ENCODE measurements around the gene CXXC5. TPM values are rescaled to one million over a fixed set of nuclear protein-coding genes. Genes with fewer than 3 reads are reported as not detected.

Gene CXXC5
- total RNA-seq, 1 experiment from 2014 or later, result 97.2 TPM

DNA sequence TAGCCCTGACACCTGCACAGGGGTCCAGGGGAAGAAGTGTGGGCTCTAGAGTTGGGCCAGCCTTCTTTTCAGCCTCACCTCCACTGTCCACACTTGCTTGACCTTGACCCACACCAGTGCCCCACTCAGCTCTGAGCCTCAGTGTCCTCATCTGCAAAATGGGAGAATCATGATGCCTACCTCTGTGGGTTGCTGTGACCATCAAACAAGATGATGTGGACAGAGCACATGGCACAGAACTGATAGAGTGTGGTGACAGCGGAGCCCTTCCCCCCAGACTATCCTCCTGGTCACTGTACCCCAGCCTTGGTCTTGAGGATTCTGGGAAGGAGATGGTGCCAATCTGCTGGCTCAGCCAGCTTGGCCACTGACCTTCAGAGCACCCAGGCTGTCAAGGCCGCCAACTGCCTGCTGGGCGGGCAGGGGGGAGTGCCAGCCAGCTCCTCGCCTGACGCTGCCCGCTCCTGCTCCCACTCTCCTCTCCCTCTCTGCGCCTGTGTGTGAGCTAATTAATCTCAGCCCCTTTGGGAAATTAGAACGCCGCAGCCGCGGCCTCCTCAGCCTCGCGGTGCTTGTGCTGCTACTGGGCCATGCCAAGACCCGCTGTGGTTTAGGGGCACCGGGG, 16.7 kb downstream of the CXXC5 start:
- no peak overlapping the region for H3K4me3 Mint-ChIP-seq
- TF ChIP-seq SMAD3 (CRISPR knock-in tag; IDR thresholded peaks at IDR 0.05; ENCODE audit: borderline replicate concordance) (no peak), RORB (CRISPR knock-in tag; IDR thresholded peaks at IDR 0.05) (no peak), CBFB (CRISPR knock-in tag; IDR thresholded peaks at IDR 0.05; ENCODE audit: low read depth) (no peak), ZNF138 (CRISPR knock-in tag; conservative IDR thresholded peaks at IDR 0.05) (no peak)
- TF ChIP-seq, protein P1, sequence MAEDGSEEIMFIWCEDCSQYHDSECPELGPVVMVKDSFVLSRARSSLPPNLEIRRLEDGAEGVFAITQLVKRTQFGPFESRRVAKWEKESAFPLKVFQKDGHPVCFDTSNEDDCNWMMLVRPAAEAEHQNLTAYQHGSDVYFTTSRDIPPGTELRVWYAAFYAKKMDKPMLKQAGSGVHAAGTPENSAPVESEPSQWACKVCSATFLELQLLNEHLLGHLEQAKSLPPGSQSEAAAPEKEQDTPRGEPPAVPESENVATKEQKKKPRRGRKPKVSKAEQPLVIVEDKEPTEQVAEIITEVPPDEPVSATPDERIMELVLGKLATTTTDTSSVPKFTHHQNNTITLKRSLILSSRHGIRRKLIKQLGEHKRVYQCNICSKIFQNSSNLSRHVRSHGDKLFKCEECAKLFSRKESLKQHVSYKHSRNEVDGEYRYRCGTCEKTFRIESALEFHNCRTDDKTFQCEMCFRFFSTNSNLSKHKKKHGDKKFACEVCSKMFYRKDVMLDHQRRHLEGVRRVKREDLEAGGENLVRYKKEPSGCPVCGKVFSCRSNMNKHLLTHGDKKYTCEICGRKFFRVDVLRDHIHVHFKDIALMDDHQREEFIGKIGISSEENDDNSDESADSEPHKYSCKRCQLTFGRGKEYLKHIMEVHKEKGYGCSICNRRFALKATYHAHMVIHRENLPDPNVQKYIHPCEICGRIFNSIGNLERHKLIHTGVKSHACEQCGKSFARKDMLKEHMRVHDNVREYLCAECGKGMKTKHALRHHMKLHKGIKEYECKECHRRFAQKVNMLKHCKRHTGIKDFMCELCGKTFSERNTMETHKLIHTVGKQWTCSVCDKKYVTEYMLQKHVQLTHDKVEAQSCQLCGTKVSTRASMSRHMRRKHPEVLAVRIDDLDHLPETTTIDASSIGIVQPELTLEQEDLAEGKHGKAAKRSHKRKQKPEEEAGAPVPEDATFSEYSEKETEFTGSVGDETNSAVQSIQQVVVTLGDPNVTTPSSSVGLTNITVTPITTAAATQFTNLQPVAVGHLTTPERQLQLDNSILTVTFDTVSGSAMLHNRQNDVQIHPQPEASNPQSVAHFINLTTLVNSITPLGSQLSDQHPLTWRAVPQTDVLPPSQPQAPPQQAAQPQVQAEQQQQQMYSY (CRISPR knock-in tag; IDR thresholded peaks at IDR 0.05), result no peak
- no peaks in the 10 kb centered on the region for H3K9me3 Mint-ChIP-seq
- H3K27ac Mint-ChIP-seq, result no peak overlapping the region; the same call in 1 of the 2 replicates
- peaks cover 70% of the 10 kb centered on the region for H3K4me1 Mint-ChIP-seq
- no peak for DNase-seq (ENCODE audit: low spot score)
- H3K27me3 Mint-ChIP-seq (ENCODE audit: low read depth), result no peaks in the 10 kb centered on the region
- ChIA-PET POLR2A (interaction anchor here (0.6 to 1.5 kb wide), 2 partner anchors 11 to 83 kb away, joined by 3 to 4 read pairs; no protein-coding TSS in a partner anchor), CTCF (interaction anchor here (0.8 to 2.4 kb wide), 5 partner anchors 13 to 304 kb away, joined by 3 to 12 read pairs (median 3); partner anchors contain the start of gene CXXC5)
- ATAC-seq, result no peak
- no peaks in the 10 kb centered on the region for H3K36me3 Mint-ChIP-seq

DNA sequence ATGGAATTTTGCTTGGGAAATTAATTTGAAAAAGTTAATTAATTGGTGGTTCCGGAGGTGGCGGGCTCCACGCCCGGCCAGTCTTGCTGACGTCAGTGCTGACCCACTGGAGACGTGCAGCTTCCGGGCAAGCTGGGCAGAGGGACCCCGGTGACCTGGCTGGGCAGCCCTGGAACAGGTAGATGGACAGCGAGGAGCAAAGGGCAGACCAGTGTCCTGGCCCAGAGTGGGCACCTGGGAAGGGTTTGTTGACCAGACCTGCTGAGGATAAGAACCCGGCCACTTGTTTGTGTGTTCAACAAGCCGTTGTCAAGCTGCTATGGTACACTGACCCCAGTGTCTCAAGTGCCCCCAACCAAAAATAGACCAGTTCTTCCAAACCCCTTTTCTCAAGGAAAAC, 17.5 kb downstream of the CXXC5 start:
- H3K4me3 Mint-ChIP-seq, result no peak overlapping the region
- H3K4me1 Mint-ChIP-seq, result peaks cover 71% of the 10 kb centered on the region
- peak overlapping the region; percentile 41; the same call in 1 of the 2 replicates for H3K27ac Mint-ChIP-seq
- no peak for DNase-seq (ENCODE audit: low spot score)
- no peak for ATAC-seq
- H3K36me3 Mint-ChIP-seq, result no peaks in the 10 kb centered on the region; the same call in 1 of the 2 replicates
- ChIA-PET POLR2A (interaction anchor here (1.5 kb wide), 1 partner anchor 12 kb away, joined by 4 read pairs; no protein-coding TSS in a partner anchor), CTCF (interaction anchor here (0.9 to 2.9 kb wide), 3 partner anchors 12 to 32 kb away, joined by 3 to 10 read pairs (median 3); no protein-coding TSS in a partner anchor)
- H3K9me3 Mint-ChIP-seq, result no peaks in the 10 kb centered on the region
- H3K27me3 Mint-ChIP-seq (ENCODE audit: low read depth), result no peaks in the 10 kb centered on the region
- no peak for TF ChIP-seq TEAD1 (CRISPR knock-in tag; IDR thresholded peaks at IDR 0.05)
- TF ChIP-seq, protein P2, sequence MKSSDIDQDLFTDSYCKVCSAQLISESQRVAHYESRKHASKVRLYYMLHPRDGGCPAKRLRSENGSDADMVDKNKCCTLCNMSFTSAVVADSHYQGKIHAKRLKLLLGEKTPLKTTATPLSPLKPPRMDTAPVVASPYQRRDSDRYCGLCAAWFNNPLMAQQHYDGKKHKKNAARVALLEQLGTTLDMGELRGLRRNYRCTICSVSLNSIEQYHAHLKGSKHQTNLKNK (CRISPR knock-in tag; IDR thresholded peaks at IDR 0.05), result no peak
- TF ChIP-seq ZNF121 (CRISPR knock-in tag; IDR thresholded peaks at IDR 0.05), result no peak
- TF ChIP-seq SOX15 (CRISPR knock-in tag; IDR thresholded peaks at IDR 0.05), result no peak
- no peak for TF ChIP-seq ZNF416 (CRISPR knock-in tag; IDR thresholded peaks at IDR 0.05)
- TF ChIP-seq FOXP1 (CRISPR knock-in tag; IDR thresholded peaks at IDR 0.05; ENCODE audit: borderline replicate concordance), result no peak
- TF ChIP-seq RORB (CRISPR knock-in tag; IDR thresholded peaks at IDR 0.05), result no peak
- TF ChIP-seq, protein P3, sequence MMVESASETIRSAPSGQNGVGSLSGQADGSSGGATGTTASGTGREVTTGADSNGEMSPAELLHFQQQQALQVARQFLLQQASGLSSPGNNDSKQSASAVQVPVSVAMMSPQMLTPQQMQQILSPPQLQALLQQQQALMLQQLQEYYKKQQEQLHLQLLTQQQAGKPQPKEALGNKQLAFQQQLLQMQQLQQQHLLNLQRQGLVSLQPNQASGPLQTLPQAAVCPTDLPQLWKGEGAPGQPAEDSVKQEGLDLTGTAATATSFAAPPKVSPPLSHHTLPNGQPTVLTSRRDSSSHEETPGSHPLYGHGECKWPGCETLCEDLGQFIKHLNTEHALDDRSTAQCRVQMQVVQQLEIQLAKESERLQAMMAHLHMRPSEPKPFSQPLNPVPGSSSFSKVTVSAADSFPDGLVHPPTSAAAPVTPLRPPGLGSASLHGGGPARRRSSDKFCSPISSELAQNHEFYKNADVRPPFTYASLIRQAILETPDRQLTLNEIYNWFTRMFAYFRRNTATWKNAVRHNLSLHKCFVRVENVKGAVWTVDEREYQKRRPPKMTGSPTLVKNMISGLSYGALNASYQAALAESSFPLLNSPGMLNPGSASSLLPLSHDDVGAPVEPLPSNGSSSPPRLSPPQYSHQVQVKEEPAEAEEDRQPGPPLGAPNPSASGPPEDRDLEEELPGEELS (CRISPR knock-in tag; IDR thresholded peaks at IDR 0.05), result no peak
- TF ChIP-seq ZNF263 (CRISPR knock-in tag; IDR thresholded peaks at IDR 0.05; ENCODE audit: low read depth), result no peak

DNA sequence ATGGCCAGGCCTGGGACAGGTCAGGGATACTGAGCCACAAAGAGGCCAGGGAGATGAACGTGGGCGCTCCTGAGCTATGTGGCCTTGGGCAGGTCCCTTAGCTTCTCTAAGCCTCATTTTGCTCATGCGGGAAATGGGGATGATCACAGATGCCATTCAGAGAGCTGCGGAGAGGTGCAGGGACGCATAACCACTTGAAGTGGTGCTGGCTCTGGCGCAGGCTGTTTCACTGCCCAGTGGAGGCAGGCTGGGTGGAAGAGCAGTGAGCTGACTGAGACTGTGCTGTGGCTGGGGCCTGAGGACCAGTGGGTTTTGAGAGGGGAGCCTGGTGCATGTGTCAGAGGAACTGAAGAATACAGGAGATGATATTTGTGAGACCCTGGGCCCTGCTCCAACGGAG, 18.4 kb downstream of the CXXC5 start:
- ChIA-PET CTCF (interaction anchor here (0.9 to 2.9 kb wide), 8 partner anchors 12 to 121 kb away, joined by 3 to 17 read pairs (median 7); no protein-coding TSS in a partner anchor), POLR2A (interaction anchor here (1.4 kb wide), 1 partner anchor 19 kb away, joined by 6 read pairs; the partner anchor contains the start of gene CXXC5)
- no peaks in the 10 kb centered on the region for H3K27me3 Mint-ChIP-seq (ENCODE audit: low read depth)
- no peaks in the 10 kb centered on the region for H3K9me3 Mint-ChIP-seq
- no peaks in the 10 kb centered on the region; the same call in 1 of the 2 replicates for H3K36me3 Mint-ChIP-seq
- TF ChIP-seq ZNF423 (CRISPR knock-in tag; IDR thresholded peaks at IDR 0.05) (no peak), RELA (CRISPR knock-in tag; IDR thresholded peaks at IDR 0.05; ENCODE audit: borderline replicate concordance) (no peak)
- peaks cover 72% of the 10 kb centered on the region for H3K4me1 Mint-ChIP-seq
- H3K4me3 Mint-ChIP-seq, result no peak overlapping the region
- peak overlapping the region; percentile 94 for H3K27ac Mint-ChIP-seq
- ATAC-seq, result no peak
- no peak for DNase-seq (ENCODE audit: low spot score)
